Heart right ventricle (tissue), 16 donors: ENCODE results near the gene IL17RE. TPM values are rescaled to one million over a fixed set of nuclear protein-coding genes. Genes with fewer than 3 reads are reported as not detected.

Source experiments
- ATAC-seq, 8 donors: fragments of 200-7000 bp; cut with Tn5 transposase; one replicate each; pipeline ENCODE4 v1.9.1; 2020; ENCODE audit warnings: mild to moderate bottlenecking in 8 of 8, moderate library complexity in 8 of 8, moderate number of reproducible peaks in 1 of 8
- DNase-seq, 2 donors: peaks; one replicate each; pipeline ENCODE4 v3.0.0-alpha.2; 2020
- H3K27ac ChIP-seq, 10 donors: fragments of 200-600 bp; sonication (generic) in 2 of 10; one replicate each; pipeline versions ENCODE4 v1.5.0 to v1.8.0; 2020 to 2022; ENCODE audit warnings: mild to moderate bottlenecking in 3 of 10
- H3K27me3 ChIP-seq, 7 donors: fragments of 200-600 bp; one replicate each; pipeline ENCODE4 v1.8.0; 2021 to 2022; ENCODE audit warnings: mild to moderate bottlenecking in 2 of 7
- H3K36me3 ChIP-seq, 9 donors: fragments of 200-600 bp; sonication (generic) in 1 of 9; one replicate each; pipeline versions ENCODE4 v1.5.0 to v1.8.0; 2020 to 2022; ENCODE audit warnings: mild to moderate bottlenecking in 2 of 9
- H3K4me1 ChIP-seq, 9 donors: fragments of 200-600 bp; sonication (generic) in 1 of 9; one replicate each; pipeline versions ENCODE4 v1.5.0 to v1.8.0; 2020 to 2022; ENCODE audit warnings: mild to moderate bottlenecking in 4 of 9
- H3K4me3 ChIP-seq, 10 donors: fragments of 200-600 bp; sonication (generic) in 2 of 10; one replicate each; pipeline versions ENCODE4 v1.5.0 to v1.8.0; 2020 to 2022; ENCODE audit warnings: mild to moderate bottlenecking in 7 of 10, moderate library complexity in 2 of 10
- H3K9me3 ChIP-seq, 11 donors: fragments of 200-600 bp in 10 of 11; sonication (generic) in 2 of 11; one replicate each; pipeline versions ENCODE4 v1.5.0 to v1.8.0; 2013 to 2022; ENCODE audit warnings: mild to moderate bottlenecking in 2 of 11, control low read depth in 1 of 11, moderate library complexity in 1 of 11
- WGBS, 2 donors: extraction: QIAGEN DNeasy Blood & Tissue Kit; methylation state at CpG; one replicate each; pipeline ENCODE4 v1.1.7; 2013; ENCODE audit warnings: inconsistent platforms in 1 of 2; 5-methylcytosine and 5-hydroxymethylcytosine counted together
- intact Hi-C, 10 donors: fragments of 100-400 bp; cut with DNase I; formaldehyde crosslinking; loops; one replicate each; pipeline versions ENCODE4 v1.11.1 to v1.14.2; 2022
- polyA plus RNA-seq, 2 donors: library from polyadenylated mRNA; stranded (reverse); fragments of 200-250 nt; gene quantifications; one replicate each; pipeline ENCODE4 v1.2.3, GENCODE V29; 2013
- total RNA-seq, 10 donors: library from RNA; stranded (reverse); fragmentation: NEBNext Ultra II Directional in 3 of 10; extraction: Animal tissue kit (Norgen Biotek cat#: 25700) in 3 of 10; gene quantifications; one replicate each; pipeline versions ENCODE4 v1.2.1 to v1.2.4, GENCODE V29; 2021 to 2023
- TF ChIP-seq, protein P1 (sequence below), 9 donors: fragments of 200-600 bp; sonication (generic) in 2 of 9; IDR thresholded peaks; one replicate each; pipeline versions ENCODE4 v1.5.0 to v1.8.0; 2021 to 2022; ENCODE audit warnings: antibody characterized with exemption in 9 of 9, mild to moderate bottlenecking in 5 of 9, moderate library complexity in 1 of 9
- donor health status: Arrhythmogenic right ventricular cardiomyopathy.
- donor health status: ischemic (EF 13 %, LVEDD 7.1; RV severe dilation, severe dysfunction).
- donor health status: healthy with polysubstance abuse.
- donor health status: DM: no; HTN: yes; CAD: no.
- donor health status: DM: no; HTN: no; CAD: no.
- donor health status: ischemic (EF 25% LVEDD 6.9; RV normal size, moderate dysfunction).
- donor health status: ischemic (EF 25% LVEDD 5.7; RV mildly dilated, moderate dysfunction).
- donor health status: healthy.
- donor health status: DM: yes; HTN: yes; CAD: no.
- donor health status: Ischemic cardiomyopathy.
- donor health status: ischemic (EF 35%, LVEDD 5.7; RV mildly dilated, moderate dysfunction).
- donor health status: nonischemic (EF 11% LVEDD 7.7; RV severe dilation, severe dysfunction).
- donor health status: DM: yes; HTN: yes; CAD: no.
- donor health status: PGD.
- donor health status: ischemic (EF 29% LVEDD 5.4; RV normal size, mild dysfunction).
- donor health status: nonischemic (EF 23%, LVEDD 6.1; RV moderate dilation, normal function).

Gene IL17RE
- total and polyA plus RNA-seq, 12 donors = 0.16 to 2.3 (median 1.00) TPM

GRCh38 chr3:9945358-9945757 is 42.7 kb downstream of the IL17RE start:
- Histone ChIP-seq H3K4me3 (peak overlapping the region in 1 of 10 donors; percentile 86), H3K36me3 (peaks cover 0 to 50% (median 0%) of the 10 kb centered on the region in 9 donors), H3K9me3 (no peaks in the 10 kb centered on the region), H3K27ac (no peak overlapping the region), H3K27me3 (no peaks in the 10 kb centered on the region), H3K4me1 (peaks cover 0 to 22% (median 15%) of the 10 kb centered on the region in 9 donors)
- no peak for DNase-seq
- WGBS, 2 donors = 82 to 83% methylated on average over 10 of the region's 10 CpGs
- TF ChIP-seq, protein P1, sequence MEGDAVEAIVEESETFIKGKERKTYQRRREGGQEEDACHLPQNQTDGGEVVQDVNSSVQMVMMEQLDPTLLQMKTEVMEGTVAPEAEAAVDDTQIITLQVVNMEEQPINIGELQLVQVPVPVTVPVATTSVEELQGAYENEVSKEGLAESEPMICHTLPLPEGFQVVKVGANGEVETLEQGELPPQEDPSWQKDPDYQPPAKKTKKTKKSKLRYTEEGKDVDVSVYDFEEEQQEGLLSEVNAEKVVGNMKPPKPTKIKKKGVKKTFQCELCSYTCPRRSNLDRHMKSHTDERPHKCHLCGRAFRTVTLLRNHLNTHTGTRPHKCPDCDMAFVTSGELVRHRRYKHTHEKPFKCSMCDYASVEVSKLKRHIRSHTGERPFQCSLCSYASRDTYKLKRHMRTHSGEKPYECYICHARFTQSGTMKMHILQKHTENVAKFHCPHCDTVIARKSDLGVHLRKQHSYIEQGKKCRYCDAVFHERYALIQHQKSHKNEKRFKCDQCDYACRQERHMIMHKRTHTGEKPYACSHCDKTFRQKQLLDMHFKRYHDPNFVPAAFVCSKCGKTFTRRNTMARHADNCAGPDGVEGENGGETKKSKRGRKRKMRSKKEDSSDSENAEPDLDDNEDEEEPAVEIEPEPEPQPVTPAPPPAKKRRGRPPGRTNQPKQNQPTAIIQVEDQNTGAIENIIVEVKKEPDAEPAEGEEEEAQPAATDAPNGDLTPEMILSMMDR (IDR thresholded peaks at IDR 0.05) = no peak
- ATAC-seq = no peak
- intact Hi-C loops = loop anchor here in 1 of 10 donors (10.0 kb wide), 1 partner anchor 101 kb away; the partner anchor contains the start of gene RPUSD3

DNA sequence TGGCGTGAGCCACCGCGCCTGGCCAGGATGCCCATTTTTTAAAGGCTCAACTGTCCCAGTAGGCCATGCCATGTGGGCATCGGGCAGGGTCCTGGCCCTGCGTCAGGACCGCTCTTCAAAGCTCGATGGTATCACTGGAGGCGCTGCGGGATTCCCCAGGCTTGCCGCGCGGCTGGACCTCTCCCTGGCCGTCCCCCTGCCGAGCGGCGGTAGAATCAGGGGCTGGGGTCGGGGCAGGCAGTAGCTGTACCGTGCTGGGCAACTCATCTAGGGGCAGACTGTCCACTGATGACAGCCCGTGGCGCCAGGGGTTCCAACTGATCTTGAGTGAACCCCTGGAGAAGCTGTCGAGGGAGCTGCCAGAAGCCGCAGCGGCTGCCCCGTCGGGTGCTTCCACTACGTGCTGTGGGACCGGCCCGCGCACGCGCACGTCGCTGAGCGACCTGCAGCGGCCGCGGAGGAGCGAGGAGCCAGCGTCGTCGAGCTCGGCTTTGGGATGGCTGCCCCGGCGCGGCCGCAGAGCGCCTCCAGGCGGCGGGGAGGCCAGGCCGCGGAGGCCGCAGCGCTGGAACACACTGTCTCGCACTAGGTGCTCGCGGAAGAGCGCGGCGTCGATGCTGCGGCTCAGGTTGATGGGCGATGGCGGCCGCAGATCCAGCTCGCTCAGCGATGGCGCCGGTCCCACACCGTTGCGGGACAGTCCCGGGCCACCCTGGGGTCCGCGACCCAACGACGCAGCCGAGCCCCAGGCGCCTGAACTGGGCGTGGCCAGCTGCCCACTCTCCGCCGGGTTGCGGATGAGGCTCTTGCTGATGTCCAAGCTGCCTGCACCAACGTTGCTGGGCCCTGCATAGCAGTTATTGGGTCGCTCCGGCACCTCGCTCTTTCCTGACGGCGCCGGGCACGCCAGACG is 43.7 kb downstream of the IL17RE start:
- peak; percentile 82 to 92 (median 88) for ATAC-seq
- intact Hi-C loops = loop anchor here in 1 of 10 donors (10.0 kb wide), 1 partner anchor 102 kb away; the partner anchor contains the start of gene RPUSD3
- peak; percentile 81 to 89 for DNase-seq
- TF ChIP-seq, protein P1 (IDR thresholded peaks at IDR 0.05) = peak; percentile 65 to 87 (median 75)
- peak overlapping the region; percentile 29 to 88 (median 76) for H3K27ac ChIP-seq
- 4 to 5% methylated on average over 90 of the region's 90 CpGs for WGBS, 2 donors
- peaks cover 0 to 3% (median 0%) of the 10 kb centered on the region in 7 donors for H3K27me3 ChIP-seq
- no peaks in the 10 kb centered on the region for H3K9me3 ChIP-seq
- H3K4me3 ChIP-seq = peak overlapping the region; percentile 39 to 86 (median 64)
- peaks cover 0 to 43% (median 0%) of the 10 kb centered on the region in 9 donors for H3K36me3 ChIP-seq
- peaks cover 0 to 24% (median 17%) of the 10 kb centered on the region in 9 donors for H3K4me1 ChIP-seq

- WGBS, 2 donors = 19 to 22% methylated on average over 83 to 86 of the region's 86 CpGs
- TF ChIP-seq, protein P1 (IDR thresholded peaks at IDR 0.05) = peak; percentile 29 to 64 (median 46)
- Histone ChIP-seq H3K9me3 (no peaks in the 10 kb centered on the region), H3K27me3 (peaks cover 0 to 11% (median 0%) of the 10 kb centered on the region in 7 donors), H3K4me1 (peaks cover 3 to 34% (median 25%) of the 10 kb centered on the region in 9 donors), H3K4me3 (peak overlapping the region; percentile 39 to 86 (median 64)), H3K27ac (peak overlapping the region; percentile 29 to 88 (median 76)), H3K36me3 (peaks cover 0 to 35% (median 0%) of the 10 kb centered on the region in 9 donors)
- intact Hi-C loops = loop anchor here in 1 of 10 donors (10.0 kb wide), 1 partner anchor 103 kb away; the partner anchor contains the start of gene RPUSD3
- DNase-seq = peak; percentile 48 to 75
- ATAC-seq = peak; percentile 73 to 88 (median 82)
These were observed 44.7 kb downstream of the IL17RE start for GRCh38 chr3:9947025-9947995.
